Fibroblast of lung (primary cell): Measurements from ENCODE around the gene RASEF.

ENCODE experiments used
- CTCF ChIP-seq, 2 donors: IDR thresholded peaks in 1 of 2; conservative IDR thresholded peaks in 1 of 2; 1 replicate in 1 of 2; 2 replicates in 1 of 2; pipeline ENCODE4 v1.5.1; 2011 to 2012; ENCODE audit warnings: low read length in 2 of 2, control low read depth in 1 of 2, inconsistent platforms in 1 of 2, low read depth in 1 of 2, mild to moderate bottlenecking in 1 of 2
- EZH2 ChIP-seq: IDR thresholded peaks from 2 replicates; pipeline ENCODE4 v1.5.1; 2012; ENCODE audit warnings: low read length, control low read depth, mild to moderate bottlenecking; ENCODE audit errors: missing control alignments

DNA sequence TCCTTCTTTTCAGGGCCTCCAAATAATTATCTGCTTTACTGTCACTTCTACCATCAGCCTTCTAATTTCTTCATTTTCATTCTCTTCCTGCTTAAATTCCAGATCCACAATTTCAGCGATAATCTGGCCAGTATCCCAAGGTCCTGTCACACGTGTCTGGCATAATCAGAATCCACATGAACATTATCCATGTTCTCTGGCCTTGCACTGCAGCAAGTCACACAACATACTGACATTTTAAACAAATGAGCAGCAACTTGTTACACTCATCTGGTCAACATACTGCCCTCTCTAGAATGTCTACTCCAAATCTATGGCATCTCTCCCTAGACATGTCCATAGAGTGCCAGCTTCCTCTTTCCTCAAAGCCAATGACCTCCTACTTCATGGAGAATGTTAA lies 43.8 kb upstream of the RASEF start:
- TF ChIP-seq CTCF (conservative IDR thresholded peaks at IDR 0.05 in 1 of 2, IDR thresholded peaks at IDR 0.05 in 1 of 2; ENCODE audit: low read depth in 1 of 2, low read length in 2 of 2) (no peak), EZH2 (no peak)
